Stimulated activated CD4-positive, alpha-beta T cell treated with anti-CD3 and anti-CD28 coated beads, Interleukin-1b, Interleukin-23, amount 100 ng/mL, for 1 hour (primary cell): ENCODE measurements around the gene TMEM145.

Experiments used
- DNase-seq, 2 donors: peaks; one replicate each; pipeline ENCODE4 v3.0.0-alpha.2; 2020; ENCODE audit warnings: low read depth in 2 of 2

Gene TMEM145

DNA sequence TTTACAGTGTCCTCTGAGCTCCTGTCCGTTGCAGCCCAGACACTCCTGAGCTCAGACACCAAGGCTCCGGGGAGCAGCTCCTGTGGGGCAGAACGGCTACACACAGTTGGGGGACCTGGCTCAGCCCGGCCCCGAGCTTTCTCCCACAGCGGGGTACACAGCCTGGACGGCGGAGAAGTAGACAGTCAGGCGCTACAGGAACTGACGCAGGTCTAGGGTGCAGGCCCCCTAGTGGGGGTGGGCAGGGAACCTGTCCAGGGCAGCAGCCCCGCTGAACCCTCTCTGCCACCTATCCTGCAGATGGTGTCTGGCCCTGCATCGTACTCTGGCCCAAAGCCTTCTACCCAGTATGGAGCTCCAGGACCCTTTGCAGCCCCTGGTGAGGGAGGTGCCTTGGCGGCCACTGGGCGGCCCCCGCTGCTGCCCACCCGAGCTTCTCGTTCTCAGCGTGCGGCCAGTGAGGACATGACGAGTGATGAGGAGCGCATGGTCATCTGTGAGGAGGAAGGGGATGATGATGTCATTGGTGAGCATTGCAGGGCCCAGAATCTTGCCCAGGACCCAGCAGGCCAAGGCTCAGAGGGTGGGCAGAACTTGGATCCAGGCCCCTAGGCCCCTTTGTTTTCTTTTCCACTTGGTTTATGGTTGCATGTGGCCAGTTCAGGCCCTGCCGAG lies 24.1 kb upstream of the TMEM145 start:
- DNase-seq: no peak

- DNase-seq: no peak
Measured at GRCh38 chr19:42289556-42290041, 23.5 kb upstream of the TMEM145 start.

- no peak for DNase-seq
Measured at GRCh38 chr19:42290136-42290522, 23.0 kb upstream of the TMEM145 start.

GRCh38 chr19:42290523-42291434 lies 22.3 kb upstream of the TMEM145 start:
- DNase-seq: peak in 1 of 2 donors; percentile 36

DNA sequence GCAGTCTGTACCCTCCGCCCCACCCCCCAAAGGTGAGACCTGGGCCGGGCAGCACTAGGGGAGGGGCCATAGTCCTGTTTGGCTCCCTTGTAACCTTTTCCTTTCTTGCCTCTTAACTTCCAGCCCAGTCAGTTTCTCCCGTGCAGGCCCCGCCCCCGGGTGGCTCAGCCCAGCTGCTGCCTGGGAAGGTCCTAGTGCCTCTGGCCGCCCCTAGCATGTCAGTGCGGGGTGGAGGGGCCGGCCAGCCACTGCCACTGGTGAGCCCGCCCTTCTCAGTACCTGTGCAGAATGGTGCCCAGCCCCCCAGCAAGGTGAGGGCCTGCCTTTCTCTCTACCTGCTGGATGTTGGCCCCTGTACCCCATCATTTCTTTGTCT lies 21.7 kb upstream of the TMEM145 start:
- DNase-seq: no peak

GRCh38 chr19:42292042-42292960 lies 20.8 kb upstream of the TMEM145 start:
- no peak for DNase-seq

GRCh38 chr19:42292963-42293362 lies 20.1 kb upstream of the TMEM145 start:
- DNase-seq: no peak

- DNase-seq: no peak
Measured at GRCh38 chr19:42293540-42293939, 19.6 kb upstream of the TMEM145 start.

- no peak for DNase-seq
Measured at GRCh38 chr19:42293948-42294347, 19.2 kb upstream of the TMEM145 start.

DNA sequence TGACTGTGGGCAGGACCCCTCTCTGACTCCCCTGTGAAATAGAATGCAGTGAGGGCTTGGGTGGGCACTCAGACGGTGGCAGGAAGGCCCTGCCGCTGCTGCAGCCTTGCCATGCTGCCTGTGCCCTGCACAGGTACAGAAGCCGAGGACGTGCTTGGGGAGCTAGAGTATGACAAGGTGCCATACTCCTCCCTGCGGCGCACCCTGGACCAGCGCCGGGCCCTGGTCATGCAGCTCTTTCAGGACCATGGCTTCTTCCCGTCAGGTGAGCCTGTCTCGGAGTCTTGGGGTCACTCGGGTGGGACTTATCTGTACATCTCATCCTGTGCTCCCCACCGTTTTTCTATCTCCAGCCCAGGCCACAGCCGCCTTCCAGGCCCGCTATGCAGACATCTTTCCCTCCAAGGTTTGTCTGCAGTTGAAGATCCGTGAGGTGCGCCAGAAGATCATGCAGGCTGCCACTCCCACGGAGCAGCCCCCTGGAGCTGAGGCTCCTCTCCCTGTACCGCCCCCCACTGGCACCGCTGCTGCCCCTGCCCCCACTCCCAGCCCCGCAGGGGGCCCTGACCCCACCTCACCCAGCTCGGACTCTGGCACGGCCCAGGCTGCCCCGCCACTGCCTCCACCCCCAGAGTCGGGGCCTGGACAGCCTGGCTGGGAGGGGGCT lies 18.5 kb upstream of the TMEM145 start:
- no peak for DNase-seq

DNA sequence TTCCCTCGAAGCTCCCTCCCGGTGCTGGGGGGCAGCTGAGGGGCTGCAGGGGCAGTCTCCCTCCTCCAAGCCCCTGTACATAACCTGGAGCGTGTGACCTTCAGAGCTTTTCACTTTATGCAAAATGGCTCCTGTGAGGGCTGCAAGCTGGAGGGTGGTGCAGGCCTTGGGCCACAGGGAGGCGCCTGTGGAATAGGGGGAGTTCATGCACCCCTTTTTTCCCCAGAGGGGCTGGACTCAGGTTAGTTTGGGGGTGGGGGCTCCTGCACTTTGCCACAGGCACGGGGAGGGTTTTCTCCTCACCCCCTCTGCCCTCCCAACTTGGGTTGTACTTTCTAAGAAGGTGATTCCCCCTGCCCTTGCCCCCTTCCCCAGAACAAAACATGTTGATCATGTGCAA lies 17.8 kb upstream of the TMEM145 start:
- no peak for DNase-seq

- DNase-seq: peak; percentile 80 to 94
Measured at GRCh38 chr19:42295831-42296525, 17.1 kb upstream of the TMEM145 start.

DNA sequence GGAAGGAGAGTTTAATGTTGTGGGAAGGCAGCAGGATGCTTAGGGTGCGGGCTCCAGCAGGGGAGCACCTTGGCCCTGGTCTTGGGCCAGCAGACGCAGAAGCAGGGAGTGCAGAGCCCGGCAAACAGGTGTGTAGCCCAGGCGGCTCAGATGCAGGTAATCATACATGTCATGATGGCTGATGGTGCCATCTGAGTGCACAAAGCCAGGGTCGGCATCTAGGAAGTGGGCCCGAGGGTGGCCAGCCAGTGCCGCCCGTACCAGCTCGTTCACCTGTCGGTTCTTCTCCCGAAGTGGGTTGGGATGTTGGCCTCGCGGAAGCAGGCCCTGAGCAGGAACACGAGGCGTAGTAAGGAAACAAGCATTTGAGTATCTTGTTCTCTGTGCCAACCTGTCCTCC lies 16.1 kb upstream of the TMEM145 start:
- DNase-seq: no peak

DNA sequence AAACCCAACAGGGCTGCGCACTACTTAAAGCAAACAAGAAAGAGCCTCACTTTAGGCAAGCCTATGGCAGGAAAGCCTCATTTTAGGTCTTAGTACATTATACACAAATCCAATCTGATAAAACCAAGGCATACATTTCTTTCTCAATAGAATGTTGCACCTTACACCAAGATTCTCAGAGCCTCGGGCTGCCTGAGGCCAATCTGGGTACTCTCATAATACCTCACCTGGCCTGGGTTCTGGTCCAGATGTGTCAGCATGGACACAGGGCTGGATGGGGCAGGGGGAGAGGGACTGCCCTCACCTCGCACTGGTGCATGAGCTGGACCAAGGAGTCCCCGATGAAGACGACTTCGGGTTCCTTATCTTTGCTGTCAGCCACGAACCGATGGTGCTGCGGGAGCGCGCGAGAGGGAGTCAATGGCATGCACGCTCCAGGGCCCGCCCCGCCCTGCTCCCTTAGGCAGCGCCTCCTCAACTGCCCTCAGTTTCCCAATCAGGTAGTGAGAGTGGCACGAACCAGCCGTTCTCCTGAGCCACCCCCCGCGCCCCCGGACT lies 11.4 kb upstream of the TMEM145 start, which contains the start of gene PRR19:
PRR19 (plus strand) TSS at position 487 of the 558 bp plus-strand sequence. CDS start 7,453 bp downstream, outside the sequence.
- no peak for DNase-seq

DNA sequence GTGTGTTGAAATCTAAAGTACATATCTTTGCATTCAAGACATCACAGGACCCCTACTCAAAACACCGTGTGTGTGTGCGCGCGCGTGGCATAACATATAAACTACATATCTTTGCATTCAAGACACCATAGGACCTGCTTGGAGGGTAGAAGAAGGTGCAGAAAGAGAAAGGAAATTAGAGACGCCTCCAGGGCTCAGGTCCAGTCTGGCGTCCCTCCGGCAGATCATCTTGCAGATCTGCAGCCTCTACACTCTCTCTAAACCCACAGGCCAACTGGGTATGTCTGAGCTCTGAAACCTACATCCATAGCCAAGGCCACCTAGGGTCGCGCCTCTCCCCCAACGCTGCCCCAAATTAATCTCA lies 10.0 kb upstream of the TMEM145 start:
- no peak for DNase-seq

DNA sequence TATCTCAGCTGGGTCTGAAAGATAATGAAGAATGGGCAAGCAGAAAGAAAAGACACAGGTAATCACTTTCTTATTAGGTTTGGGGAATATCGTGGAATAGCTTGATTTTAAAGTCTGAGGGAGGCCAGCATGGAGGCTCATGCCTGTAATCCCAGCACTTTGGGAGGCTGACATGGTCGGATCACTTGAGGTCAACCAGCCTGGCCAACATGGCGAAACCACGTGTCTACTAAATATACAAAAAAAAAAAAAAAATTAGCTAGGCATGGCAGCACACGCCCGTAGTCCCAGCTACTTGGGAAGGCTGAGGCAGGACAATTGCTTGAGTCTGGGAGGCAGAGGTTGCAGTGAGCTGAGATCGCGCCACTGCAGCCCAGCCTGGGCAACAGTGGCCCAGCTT lies 9.2 kb upstream of the TMEM145 start:
- DNase-seq: no peak

GRCh38 chr19:42306646-42307045 lies 6.5 kb upstream of the TMEM145 start:
- DNase-seq: no peak

- no peak for DNase-seq
Measured at GRCh38 chr19:42309686-42310085, 3.4 kb upstream of the TMEM145 start.

- DNase-seq: no peak
Measured at GRCh38 chr19:42311657-42312056, 1.5 kb upstream of the TMEM145 start.

DNA sequence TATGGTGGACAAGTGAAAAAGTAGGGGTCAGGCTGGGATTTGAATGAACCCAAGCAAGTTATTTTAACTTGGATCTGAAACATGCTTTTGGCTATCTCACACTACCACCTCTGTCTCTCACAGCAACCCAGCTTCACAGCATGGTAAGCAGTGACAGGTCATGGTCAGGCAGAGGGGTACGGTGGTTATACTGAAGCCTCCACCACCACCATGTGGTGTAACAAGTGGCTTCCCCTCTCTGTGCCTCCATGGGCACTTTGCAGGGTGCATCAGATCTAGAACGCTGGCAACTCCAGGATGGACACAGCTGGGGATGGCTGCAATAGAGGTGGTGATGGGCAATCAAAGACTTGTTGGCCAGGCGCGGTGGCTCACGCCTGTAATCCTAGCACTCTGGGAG lies 739 bp upstream of the TMEM145 start:
- DNase-seq: no peak
